NT2/D1 (cell line): ENCODE results near the gene SND1.

Experiments used
- YY1 ChIP-seq: IDR thresholded peaks from 2 replicates; pipeline ENCODE4 v1.6.1; 2011; ENCODE audit not compliant: insufficient read length, insufficient read depth
- ZNF274 ChIP-seq: IDR thresholded peaks from 2 replicates; pipeline ENCODE4 v1.6.1; 2011; ENCODE audit warnings: mild to moderate bottlenecking, low read depth, low read length

DNA sequence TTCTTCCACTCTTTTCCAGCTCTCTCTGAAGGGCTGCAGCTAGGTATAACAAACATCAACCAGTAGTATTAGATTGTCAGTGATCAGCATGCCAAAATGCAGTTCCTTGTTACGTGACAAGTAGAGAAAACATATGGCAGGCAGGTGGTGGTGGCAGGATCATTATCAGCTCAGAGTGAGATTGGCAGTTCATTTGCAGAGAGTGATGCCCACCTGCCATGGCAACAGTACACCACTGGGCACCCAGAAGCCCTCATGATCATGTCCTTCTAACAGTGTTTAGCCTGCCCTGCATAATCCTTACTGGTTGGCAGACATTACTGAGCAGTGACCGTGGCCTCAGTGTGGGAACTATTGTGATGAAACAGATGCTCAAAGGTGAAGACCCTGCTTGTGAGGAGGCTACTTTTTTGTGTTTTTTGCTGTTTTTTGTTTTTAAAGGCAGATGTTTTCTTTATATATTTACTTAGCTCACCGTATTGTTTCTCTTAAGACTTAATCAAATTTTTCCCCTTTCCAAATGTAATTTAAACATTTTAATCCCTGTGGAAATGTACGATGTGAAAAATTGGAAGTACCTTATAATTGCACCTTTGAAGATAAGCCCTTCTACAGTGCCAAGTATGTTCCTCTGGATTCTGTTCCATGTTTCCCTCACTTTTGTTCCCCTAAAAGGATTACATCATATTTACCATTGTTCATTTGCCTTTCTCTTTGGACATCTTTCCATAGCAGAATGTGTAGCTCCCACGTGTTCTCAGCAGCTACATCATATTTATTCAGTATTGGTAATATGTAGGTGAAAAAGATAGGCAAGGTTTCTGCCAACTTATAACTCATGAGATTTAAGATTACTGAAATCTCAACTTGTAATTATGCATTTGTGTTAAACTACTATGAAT is 179.6 kb downstream of the SND1 start:
- TF ChIP-seq ZNF274 (no peak), YY1 (no peak)
